K562 (cell line): ENCODE results near the gene PRKG1. TPM values are rescaled to one million over a fixed set of nuclear protein-coding genes. Genes with fewer than 3 reads are reported as not detected.

ENCODE experiments used
- ATAC-seq: fragments of 200-7000 bp; cut with Tn5 transposase; 3 replicates; pipeline ENCODE4 v1.9.1; 2020; ENCODE audit warnings: moderate library complexity
- BruUV-seq: library from RNA; stranded (reverse); fragments of 400-500 nt; replicated peaks from 2 replicates; lab custom pipeline; 2021; lab: Mats Ljungman, UMichigan
- CTCF ChIA-PET: fragments of 300-600 bp; formaldehyde crosslinking; extraction: SDS; loops from one replicate; lab custom pipeline; 2021; ENCODE audit warnings: low intra/inter-chr PET ratio; lab: Yijun Ruan, JAX
- POLR2A ChIA-PET: fragments of 300-600, 350-650 bp; sonication (Branson Sonifier 250); formaldehyde crosslinking; extraction: SDS; loops from one replicate; lab custom pipeline; 2021; ENCODE audit warnings: antibody characterized with exemption, inconsistent platforms; lab: Yijun Ruan, JAX
- DNase-seq, 4 experiments: peaks; one replicate each; pipeline versions ENCODE4 v3.0.0 to v3.0.0-alpha.2; 2011 to 2018; ENCODE audit warnings: low spot score in 3 of 4, mixed read lengths in 3 of 4; ENCODE audit errors: extremely low read depth in 1 of 4
- FAIRE-seq: peaks from 2 replicates; lab custom pipeline; 2011; peaks lifted over from hg19 to GRCh38; lab: Jason Lieb, UNC
- H2AFZ ChIP-seq: 2 replicates; pipeline ENCODE4 v1.6.0; 2011; ENCODE audit warnings: low read depth, low read length, control low read depth, inconsistent platforms
- H3K27ac ChIP-seq: fragments of 200-600 bp; 3 replicates; pipeline ENCODE4 v1.8.0; 2011; ENCODE audit warnings: low read depth, mild to moderate bottlenecking, control low read depth, inconsistent platforms, low read length, moderate library complexity, mixed read lengths; ENCODE audit errors: extremely low read depth
- H3K27me3 ChIP-seq, 2 experiments: fragments of 300-600 bp in 1 of 2; 2 replicates in 1 of 2; 3 replicates in 1 of 2; pipeline versions ENCODE4 v1.6.0 to v1.8.0; 2011; ENCODE audit warnings: inconsistent platforms in 2 of 2, low read length in 2 of 2, mild to moderate bottlenecking in 1 of 2, mixed read lengths in 1 of 2, moderate library complexity in 1 of 2; ENCODE audit not compliant: control insufficient read depth in 2 of 2, insufficient read depth in 2 of 2
- H3K36me3 ChIP-seq: fragments of 300-600 bp; 3 replicates; pipeline ENCODE4 v1.8.0; 2011; ENCODE audit warnings: mild to moderate bottlenecking, low read length, inconsistent platforms; ENCODE audit not compliant: control insufficient read depth, insufficient read depth
- H3K4me1 ChIP-seq, 2 experiments: fragments of 200-600 bp in 1 of 2; replicated peaks in 1 of 2; 2 replicates in 1 of 2; 3 replicates in 1 of 2; pipeline versions ENCODE4 v1.5.1 to v1.8.0; 2011; ENCODE audit warnings: inconsistent platforms in 2 of 2, low read length in 2 of 2, mild to moderate bottlenecking in 1 of 2, mixed read lengths in 1 of 2, moderate library complexity in 1 of 2; ENCODE audit not compliant: control insufficient read depth in 2 of 2, insufficient read depth in 2 of 2
- H3K4me2 ChIP-seq: 2 replicates; pipeline ENCODE4 v1.6.1; 2011; ENCODE audit warnings: low read length, control low read depth, inconsistent platforms, mixed read lengths; ENCODE audit not compliant: insufficient read depth
- H3K4me3 ChIP-seq: fragments of 200-600 bp; sonication (generic), shearing (Covaris generic); 2 replicates; pipeline ENCODE4 v1.5.1; 2016; ENCODE audit warnings: control low read depth, inconsistent platforms
- H3K79me2 ChIP-seq: fragments of 200-600 bp; 3 replicates; pipeline ENCODE4 v1.8.0; 2011; ENCODE audit warnings: low read length, inconsistent platforms; ENCODE audit not compliant: control insufficient read depth, insufficient read depth
- H3K9ac ChIP-seq, 2 experiments: 2 replicates each; pipeline versions ENCODE4 v1.6.0 to v1.6.1; 2011; ENCODE audit warnings: low read depth in 2 of 2, low read length in 2 of 2, control low read depth in 1 of 2, inconsistent platforms in 1 of 2, mild to moderate bottlenecking in 1 of 2, mixed read lengths in 1 of 2; ENCODE audit not compliant: insufficient read depth in 1 of 2
- H3K9me1 ChIP-seq: one replicate; pipeline ENCODE4 v1.6.0; 2011; ENCODE audit warnings: inconsistent platforms, mild to moderate bottlenecking, low read length, moderate library complexity; ENCODE audit not compliant: control insufficient read depth, insufficient read depth
- H3K9me3 ChIP-seq: replicated peaks from 2 replicates; pipeline ENCODE4 v1.5.1; 2011; ENCODE audit warnings: low read depth, low read length, inconsistent platforms; ENCODE audit not compliant: control insufficient read depth, insufficient read depth
- H4K20me1 ChIP-seq: replicated peaks from 2 replicates; pipeline ENCODE4 v1.6.1; 2011; ENCODE audit warnings: low read length, inconsistent platforms, mixed read lengths; ENCODE audit not compliant: control insufficient read depth, insufficient read depth
- BCL6 ChIP-seq: fragments of 250-450 bp; sonication (Bioruptor Pico); IDR thresholded peaks from 2 replicates; pipeline ENCODE4 v1.4.0; 2020
- FOXA1 ChIP-seq: fragments of 450-650 bp; IDR thresholded peaks from 2 replicates; pipeline ENCODE4 v1.6.1; 2016; ENCODE audit warnings: mild to moderate bottlenecking, borderline replicate concordance
- FOXJ3 ChIP-seq: sonication (generic); formaldehyde crosslinking; IDR thresholded peaks from 2 replicates; pipeline ENCODE4 v1.4.0; 2020; ENCODE audit warnings: mild to moderate bottlenecking, missing genetic modification reagents
- HNRNPLL ChIP-seq: fragments of 200-400 bp; formaldehyde crosslinking; IDR thresholded peaks from 2 replicates; pipeline ENCODE4 v1.6.1; 2017; ENCODE audit warnings: low read length, low read depth, mild to moderate bottlenecking; ENCODE audit not compliant: poor library complexity, severe bottlenecking
- ID3 ChIP-seq, 2 experiments: fragments of 250-450 bp in 1 of 2; fragments of 450-650 bp in 1 of 2; sonication (Bioruptor Pico) in 1 of 2; IDR thresholded peaks; 2 replicates each; pipeline versions ENCODE4 v1.6.1 to v1.8.0; 2016 to 2021; ENCODE audit warnings: mild to moderate bottlenecking in 2 of 2, moderate library complexity in 2 of 2, missing compliant biosample characterization in 1 of 2, missing genetic modification characterization in 1 of 2
- NFRKB ChIP-seq: fragments of 450-650 bp; IDR thresholded peaks from 2 replicates; pipeline ENCODE4 v1.6.1; 2016; ENCODE audit warnings: low read depth
- PBX2 ChIP-seq, 2 experiments: IDR thresholded peaks in 1 of 2; conservative IDR thresholded peaks in 1 of 2; 2 replicates each; pipeline ENCODE4 v1.6.1; 2016; ENCODE audit warnings: low read depth in 2 of 2, mild to moderate bottlenecking in 1 of 2, missing compliant biosample characterization in 1 of 2, missing genetic modification characterization in 1 of 2, moderate library complexity in 1 of 2
- PYGO2 ChIP-seq: fragments of 450-650 bp; IDR thresholded peaks from 2 replicates; pipeline ENCODE4 v1.6.1; 2016; ENCODE audit warnings: mild to moderate bottlenecking, missing genetic modification characterization, moderate library complexity, missing compliant biosample characterization
- SAFB ChIP-seq: fragments of 200-400 bp; formaldehyde crosslinking; IDR thresholded peaks from 2 replicates; pipeline ENCODE4 v1.6.1; 2017; ENCODE audit warnings: low read depth, low read length, borderline replicate concordance
- SMARCA4 ChIP-seq: fragments of 450-650 bp; IDR thresholded peaks from 2 replicates; pipeline ENCODE4 v1.6.1; 2016
- TFE3 ChIP-seq: fragments of 450-650 bp; formaldehyde crosslinking; IDR thresholded peaks from 2 replicates; pipeline ENCODE4 v1.4.0; 2020; ENCODE audit warnings: mild to moderate bottlenecking, mixed read lengths
- ZFX ChIP-seq: sonication (generic); formaldehyde crosslinking; IDR thresholded peaks from 2 replicates; pipeline ENCODE4 v1.8.0; 2022; ENCODE audit warnings: mild to moderate bottlenecking, missing genetic modification reagents, moderate library complexity
- ZNF316 ChIP-seq: fragments of 450-650 bp; IDR thresholded peaks from 2 replicates; pipeline ENCODE4 v1.6.1; 2016
- WGBS: fragments of 100-300 bp; shearing (Covaris generic); methylation state at CpG from one replicate; pipeline ENCODE4 v1.1.6; 2016; ENCODE audit warnings: low coverage, mixed read lengths; ENCODE audit not compliant: insufficient coverage; ENCODE audit errors: missing lambda C conversion rate; 5-methylcytosine and 5-hydroxymethylcytosine counted together
- in situ Hi-C: fragments of 300-500 bp; cut with MboI; formaldehyde crosslinking; loops from 4 replicates; pipeline ENCODE4 v1.15.0; 2018; ENCODE audit warnings: inconsistent platforms, mixed read lengths
- intact Hi-C: fragments of 100-400 bp; cut with micrococcal nuclease; formaldehyde crosslinking; loops from 2 replicates; pipeline ENCODE4 v1.14.2; 2022
- polyA plus RNA-seq, 8 experiments: library from polyadenylated mRNA; depleted of rRNA in 4 of 8; stranded (reverse) in 5 of 8; unstranded in 3 of 8; fragments of >200 nt; fragmentation: Nextera tagmentation in 2 of 8; fragmentation: Illumina TruSeq in 1 of 8; extraction: Ambion mirVana in 2 of 8; extraction: Trizol in 1 of 8; gene quantifications; 2 replicates each; pipeline versions ENCODE4 v1.2.1 to v1.2.3, GENCODE V29; 2011 to 2014; ENCODE audit warnings: inconsistent platforms in 1 of 8, missing spikeins in 1 of 8
- total RNA-seq, 7 experiments: library from RNA; depleted of rRNA in 6 of 7; stranded (reverse); fragments of >200 nt in 6 of 7; fragmentation: Illumina TruSeq in 2 of 7; extraction: Trizol in 2 of 7; gene quantifications; 2 replicates each; pipeline versions ENCODE4 v1.2.1 to v1.2.3, GENCODE V29; 2011 to 2021; ENCODE audit warnings: low replicate concordance in 1 of 7

The PRKG1 gene
- total and polyA plus RNA-seq, 9 of the 15 experiments (the other 6 are each of a cell fraction or from before 2014, with no cell fraction given), result 0.22 TPM; not detected in 8

- ATAC-seq, result no peak
- H3K4me3 ChIP-seq, result no peak overlapping the region
- BruUV-seq, result no TSS peak
- H3K27me3 ChIP-seq, result no peaks in the 10 kb centered on the region
- no peaks in the 10 kb centered on the region for H3K79me2 ChIP-seq
- H3K4me1 ChIP-seq, result no peaks in the 10 kb centered on the region
- intact Hi-C loops (no loop called here), in situ Hi-C loops (no loop called here)
- no peaks in the 10 kb centered on the region for H3K36me3 ChIP-seq
- no peaks in the 10 kb centered on the region for H4K20me1 ChIP-seq
- no peaks in the 10 kb centered on the region for H3K9me3 ChIP-seq
- no peaks in the 10 kb centered on the region for H3K9me1 ChIP-seq
- no peak for TF ChIP-seq NFRKB
- TF ChIP-seq FOXA1, result no peak
- TF ChIP-seq HNRNPLL, result no peak
- TF ChIP-seq ZFX, result no peak
- TF ChIP-seq FOXJ3, result no peak
- TF ChIP-seq ID3 (CRISPR knock-in tag; IDR thresholded peaks at IDR 0.05), result no peak
- TF ChIP-seq ID3 (tag; IDR thresholded peaks at IDR 0.05), result no peak
- TF ChIP-seq BCL6 (CRISPR knock-in tag), result no peak
- H3K9ac ChIP-seq, result no peak overlapping the region
- ChIA-PET CTCF (no interaction called here), POLR2A (no interaction called here)
- no peak for FAIRE-seq
- no peak overlapping the region for H2AFZ ChIP-seq
- H3K27ac ChIP-seq, result no peak overlapping the region
- no peak overlapping the region for H3K4me2 ChIP-seq
- no peak for DNase-seq
These were observed 911.0 kb downstream of the PRKG1 start for GRCh38 chr10:51985336-51985735.

- FAIRE-seq (no peak), ATAC-seq (no peak), DNase-seq (no peak)
- POLR2A ChIA-PET, result no interaction called here
- CTCF ChIA-PET, result no interaction called here
- no TSS peak for BruUV-seq
- H3K27ac ChIP-seq, result no peak overlapping the region
- H3K9me3 ChIP-seq, result no peaks in the 10 kb centered on the region
- 0% methylated on average over 2 of the region's 2 CpGs for WGBS
- no peaks in the 10 kb centered on the region for H3K36me3 ChIP-seq
- no peaks in the 10 kb centered on the region for H3K27me3 ChIP-seq
- no peak overlapping the region for H3K4me2 ChIP-seq
- H3K9me1 ChIP-seq, result no peaks in the 10 kb centered on the region
- no peak overlapping the region for H3K9ac ChIP-seq
- intact Hi-C loops, result no loop called here
- no peak overlapping the region for H3K4me3 ChIP-seq
- H4K20me1 ChIP-seq, result no peaks in the 10 kb centered on the region
- no peak overlapping the region for H2AFZ ChIP-seq
- H3K4me1 ChIP-seq, result no peaks in the 10 kb centered on the region
- no peaks in the 10 kb centered on the region for H3K79me2 ChIP-seq
- in situ Hi-C loops, result no loop called here
- no peak for TF ChIP-seq SAFB
- TF ChIP-seq TFE3 (CRISPR knock-in tag), result no peak
- no peak for TF ChIP-seq ZNF316
- no peak for TF ChIP-seq SMARCA4
- TF ChIP-seq PYGO2 (tag), result no peak
- TF ChIP-seq PBX2 (CRISPR knock-in tag; IDR thresholded peaks at IDR 0.05; ENCODE audit: low read depth), result no peak
- no peak for TF ChIP-seq PBX2 (tag; conservative IDR thresholded peaks at IDR 0.05; ENCODE audit: low read depth)
These were observed 912.2 kb downstream of the PRKG1 start for GRCh38 chr10:51986516-51986915.
